Suprapubic skin (tissue), 4 donors: Measurements from ENCODE around the gene HSPA1B.

Experiments used
- EP300 ChIP-seq: sonication (generic); formaldehyde crosslinking; IDR thresholded peaks from one replicate; pipeline ENCODE4 v1.6.1; 2017; ENCODE audit warnings: antibody characterized with exemption
- POLR2A ChIP-seq, 2 donors: fragments of 450-650 bp; IDR thresholded peaks; one replicate each; pipeline ENCODE4 v1.6.1; 2017; ENCODE audit warnings: antibody characterized with exemption in 2 of 2, mild to moderate bottlenecking in 2 of 2, moderate library complexity in 2 of 2
- POLR2AphosphoS5 ChIP-seq, 3 donors: sonication (generic); formaldehyde crosslinking; IDR thresholded peaks; one replicate each; pipeline ENCODE4 v1.6.1; 2017; ENCODE audit warnings: antibody characterized with exemption in 3 of 3
- TF ChIP-seq, protein P1 (sequence below), 2 donors: fragments of 200-600 bp in 1 of 2; fragments of 450-650 bp in 1 of 2; sonication (generic) in 1 of 2; IDR thresholded peaks; one replicate each; pipeline ENCODE4 v1.5.1; 2016 to 2019; ENCODE audit warnings: antibody characterized with exemption in 2 of 2, mild to moderate bottlenecking in 1 of 2, moderate library complexity in 1 of 2

GRCh38 chr6:31806470-31807272 lies 20.9 kb upstream of the HSPA1B start, which contains the start of gene LSM2:
- TF ChIP-seq, protein P1, sequence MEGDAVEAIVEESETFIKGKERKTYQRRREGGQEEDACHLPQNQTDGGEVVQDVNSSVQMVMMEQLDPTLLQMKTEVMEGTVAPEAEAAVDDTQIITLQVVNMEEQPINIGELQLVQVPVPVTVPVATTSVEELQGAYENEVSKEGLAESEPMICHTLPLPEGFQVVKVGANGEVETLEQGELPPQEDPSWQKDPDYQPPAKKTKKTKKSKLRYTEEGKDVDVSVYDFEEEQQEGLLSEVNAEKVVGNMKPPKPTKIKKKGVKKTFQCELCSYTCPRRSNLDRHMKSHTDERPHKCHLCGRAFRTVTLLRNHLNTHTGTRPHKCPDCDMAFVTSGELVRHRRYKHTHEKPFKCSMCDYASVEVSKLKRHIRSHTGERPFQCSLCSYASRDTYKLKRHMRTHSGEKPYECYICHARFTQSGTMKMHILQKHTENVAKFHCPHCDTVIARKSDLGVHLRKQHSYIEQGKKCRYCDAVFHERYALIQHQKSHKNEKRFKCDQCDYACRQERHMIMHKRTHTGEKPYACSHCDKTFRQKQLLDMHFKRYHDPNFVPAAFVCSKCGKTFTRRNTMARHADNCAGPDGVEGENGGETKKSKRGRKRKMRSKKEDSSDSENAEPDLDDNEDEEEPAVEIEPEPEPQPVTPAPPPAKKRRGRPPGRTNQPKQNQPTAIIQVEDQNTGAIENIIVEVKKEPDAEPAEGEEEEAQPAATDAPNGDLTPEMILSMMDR (IDR thresholded peaks at IDR 0.05): peak in 1 of 2 donors; percentile 7
- peak; percentile 21 to 47 for TF ChIP-seq POLR2A (IDR thresholded peaks at IDR 0.05)
- no peak for TF ChIP-seq EP300
- TF ChIP-seq POLR2AphosphoS5 (IDR thresholded peaks at IDR 0.05): peak in 1 of 3 donors; percentile 87
